NK-92 treated with Interleukin-12 subunit alpha and Interleukin-12 subunit beta, amount 100 ng/mL, for 24 hours (cell line): ENCODE results near the gene STK10.

Source experiments
- DNase-seq: peaks from one replicate; lab custom pipeline; 2025; lab: John Stamatoyannopoulos, UW

The STK10 gene

GRCh38 chr5:172007175-172008110 is 180.6 kb downstream of the STK10 start:
- no peak for DNase-seq

DNA sequence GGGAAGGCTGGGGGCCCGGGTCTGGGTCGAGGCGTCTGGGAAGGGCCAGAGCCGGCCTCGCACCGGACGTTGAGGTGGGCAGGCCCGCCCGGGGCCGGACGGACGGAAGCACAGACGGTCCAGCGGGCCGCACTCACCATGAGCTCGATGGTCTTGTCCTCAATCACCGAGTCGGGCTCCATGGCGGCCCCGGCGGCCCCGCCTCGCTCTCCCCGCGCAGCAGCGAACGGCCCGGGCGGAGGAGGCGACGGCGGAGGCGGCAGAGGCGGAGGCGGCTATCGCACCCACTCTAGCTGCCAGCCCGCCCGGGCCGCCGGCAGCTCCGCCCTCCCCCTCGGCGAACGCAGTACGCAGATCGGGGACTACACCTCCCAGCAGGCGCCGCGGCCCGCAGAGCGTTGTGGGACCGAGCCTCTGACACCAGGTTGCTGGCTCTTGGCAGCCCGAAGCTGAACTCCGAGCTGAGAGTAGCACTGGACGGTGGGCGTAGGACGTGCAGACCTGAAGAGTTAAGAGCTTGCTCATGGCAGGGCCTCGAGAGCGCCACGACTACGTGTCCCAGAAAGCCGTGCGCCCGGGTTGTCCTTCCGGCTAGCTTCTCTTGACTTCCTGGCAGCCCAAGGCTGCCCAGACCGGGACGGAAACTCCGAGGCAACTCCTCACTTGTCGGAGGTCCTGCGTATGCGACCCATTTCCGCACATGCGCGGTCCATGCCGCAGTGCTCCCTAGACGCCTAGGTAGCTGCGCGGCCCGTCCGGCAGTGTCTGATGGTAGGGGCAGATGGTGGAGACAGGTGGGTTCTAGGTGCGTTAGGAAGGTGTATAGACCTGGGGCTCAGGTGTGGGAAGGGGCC is 181.5 kb downstream of the STK10 start, which contains the start of gene FBXW11:
FBXW11 (minus strand) TSS at position 318 of the 854 bp plus-strand sequence; CDS start at position 182, 136 bp downstream.
- DNase-seq, result peak; percentile 97

DNA sequence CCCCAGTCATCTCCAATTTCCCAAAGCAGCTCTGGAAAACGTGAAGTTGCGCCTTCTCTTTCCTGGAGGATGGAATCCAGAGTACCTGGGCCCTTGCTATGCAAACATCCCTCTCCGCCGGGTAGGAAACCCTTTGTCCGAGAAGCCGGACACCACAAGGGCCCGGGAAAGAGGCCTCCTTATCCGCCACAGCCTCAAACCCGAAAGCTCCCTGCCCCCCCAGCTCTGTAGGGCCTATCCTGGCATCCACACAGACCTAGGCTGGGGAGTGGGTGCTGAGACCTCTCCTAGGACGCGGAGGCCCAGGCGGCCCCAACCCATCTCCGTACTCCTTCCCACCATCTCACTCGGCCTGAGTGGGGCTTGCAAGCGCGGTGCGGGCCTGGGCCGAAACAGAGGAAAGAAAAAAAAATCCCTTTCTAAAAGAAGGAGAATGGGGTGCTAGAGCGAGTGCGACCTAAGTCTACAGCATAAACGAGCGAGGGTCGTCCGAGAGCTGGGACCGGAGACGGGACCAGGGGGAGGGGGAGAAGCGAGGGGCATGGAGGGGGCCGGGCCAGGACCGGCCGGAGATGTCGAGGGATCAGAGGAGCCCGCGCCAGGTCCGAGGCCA is 182.2 kb downstream of the STK10 start:
- peak; percentile 42 for DNase-seq

DNA sequence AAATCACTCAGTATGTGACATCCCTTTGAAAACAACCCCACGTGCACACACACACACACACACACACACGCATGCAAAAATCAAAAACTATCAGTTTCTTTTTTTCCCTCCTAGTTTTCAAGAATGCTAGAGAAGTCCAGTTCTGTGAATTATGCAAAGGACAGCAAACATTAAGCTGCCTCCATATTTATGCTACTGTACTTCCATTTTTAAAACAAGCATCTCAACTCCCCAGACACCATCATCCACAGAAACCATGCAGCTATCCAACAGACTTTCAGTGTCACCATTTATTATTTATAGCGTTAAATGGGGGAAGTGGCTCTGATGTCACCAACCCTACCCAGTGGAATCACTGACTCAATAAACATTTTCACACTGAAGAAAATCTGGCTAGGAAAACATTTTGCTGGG is 183.2 kb downstream of the STK10 start:
- DNase-seq, result no peak

DNA sequence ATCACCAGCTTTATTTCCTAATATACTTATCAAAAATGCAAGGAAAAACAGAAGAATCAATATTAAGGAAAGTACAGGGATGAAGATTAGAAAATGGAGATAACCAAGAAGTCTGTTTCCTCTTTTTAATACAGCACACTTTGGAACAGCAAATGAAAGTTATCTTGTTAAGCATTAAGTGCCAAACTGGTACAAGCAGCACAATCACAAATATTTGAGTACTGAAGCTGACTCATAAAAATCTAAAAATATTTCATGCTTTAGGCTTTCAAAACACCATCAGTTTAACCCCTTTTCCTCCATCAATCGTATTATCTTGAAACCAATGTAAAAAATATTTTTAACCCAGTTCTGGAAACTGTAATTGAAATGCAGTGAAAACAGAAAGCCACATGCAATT is 184.3 kb downstream of the STK10 start:
- DNase-seq, result no peak

DNA sequence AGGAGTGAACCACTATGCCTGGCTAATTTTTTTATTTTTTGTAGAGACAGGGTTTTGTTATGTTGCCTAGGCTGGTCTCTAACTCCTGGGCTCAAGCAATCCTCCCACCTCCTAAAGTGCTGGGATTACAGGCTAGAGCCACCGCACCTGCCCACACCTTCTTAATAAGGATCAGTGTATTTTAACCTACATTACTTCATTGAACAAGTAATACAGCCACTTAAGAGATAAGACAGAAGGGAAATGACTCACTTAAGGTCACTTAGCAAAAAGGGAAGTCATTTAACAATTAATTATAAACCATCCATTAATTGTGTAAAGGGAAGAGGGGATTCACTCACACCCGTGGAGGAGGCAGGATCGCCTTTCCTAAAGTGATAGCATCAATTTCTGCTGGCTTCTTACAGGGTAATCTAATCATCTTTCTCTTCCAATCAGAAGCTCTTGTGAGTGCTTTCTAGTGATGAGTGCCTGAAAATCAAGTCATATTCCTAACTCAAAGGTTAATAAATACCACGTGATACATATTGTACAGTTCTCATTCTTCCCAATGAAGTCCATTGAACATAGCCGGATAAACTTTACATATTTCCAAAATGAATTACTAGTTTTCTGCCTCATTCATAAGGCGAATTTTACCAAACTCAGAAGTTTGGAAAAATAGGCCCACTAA is 185.0 kb downstream of the STK10 start:
- DNase-seq, result no peak

DNA sequence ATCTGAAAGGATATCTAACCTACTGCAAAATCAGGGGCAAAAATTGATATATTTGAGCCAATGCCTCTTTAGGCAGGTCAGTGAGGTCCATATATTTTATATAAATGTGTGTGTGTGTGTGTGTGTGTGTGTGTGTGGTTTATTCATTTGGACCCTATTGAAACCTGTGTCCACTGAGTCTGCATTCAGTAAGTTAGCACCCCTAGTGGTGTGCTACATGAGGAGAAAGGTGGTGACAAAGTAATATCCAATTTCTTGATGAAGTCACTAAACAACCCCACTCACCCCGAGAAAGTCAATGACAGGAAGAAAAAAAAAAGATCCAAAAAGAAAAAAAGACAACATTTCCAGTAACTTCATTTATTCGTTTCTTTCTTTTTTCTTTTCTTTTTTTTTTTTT is 185.7 kb downstream of the STK10 start:
- no peak for DNase-seq

DNA sequence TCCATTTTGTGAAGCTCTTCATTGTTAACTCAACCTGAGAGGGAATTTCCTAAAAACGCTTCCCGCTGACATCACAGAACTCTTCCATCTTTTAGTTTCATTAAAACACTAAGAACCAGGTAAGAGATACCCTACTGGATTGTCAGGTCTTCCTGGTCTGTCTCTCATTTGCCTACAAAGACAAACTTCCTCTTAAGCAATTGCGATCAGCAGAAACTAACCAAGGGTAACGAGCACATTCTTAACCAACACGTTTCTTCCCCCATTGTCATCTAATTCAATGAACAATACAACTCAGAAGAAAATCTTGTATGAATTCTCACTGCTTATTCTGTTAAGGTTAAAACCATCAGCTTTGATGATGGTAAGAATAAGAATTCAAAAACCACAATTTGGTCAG is 188.1 kb downstream of the STK10 start:
- no peak for DNase-seq

- DNase-seq, result no peak
Measured at GRCh38 chr5:171999100-171999499, 188.9 kb downstream of the STK10 start.

DNA sequence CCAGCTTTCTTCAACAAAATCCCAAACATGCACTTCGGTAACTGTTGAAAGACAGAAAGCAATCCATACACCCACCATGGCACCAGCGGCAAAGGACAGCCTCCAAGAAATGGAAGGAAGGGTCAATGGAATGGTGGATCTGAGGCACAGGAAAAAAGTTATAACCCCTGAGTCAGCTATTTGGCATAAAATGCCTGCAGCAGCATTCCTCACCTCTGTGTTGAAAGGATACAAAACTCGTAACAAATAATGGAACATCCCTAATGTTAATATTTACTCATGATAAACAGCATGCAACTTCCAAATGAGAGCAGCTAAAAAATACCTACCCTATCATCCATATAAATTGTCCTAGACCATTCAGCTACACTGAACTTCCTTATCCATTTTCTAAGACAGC is 191.0 kb downstream of the STK10 start:
- no peak for DNase-seq

GRCh38 chr5:171992813-171993212 is 195.2 kb downstream of the STK10 start:
- DNase-seq, result no peak

DNA sequence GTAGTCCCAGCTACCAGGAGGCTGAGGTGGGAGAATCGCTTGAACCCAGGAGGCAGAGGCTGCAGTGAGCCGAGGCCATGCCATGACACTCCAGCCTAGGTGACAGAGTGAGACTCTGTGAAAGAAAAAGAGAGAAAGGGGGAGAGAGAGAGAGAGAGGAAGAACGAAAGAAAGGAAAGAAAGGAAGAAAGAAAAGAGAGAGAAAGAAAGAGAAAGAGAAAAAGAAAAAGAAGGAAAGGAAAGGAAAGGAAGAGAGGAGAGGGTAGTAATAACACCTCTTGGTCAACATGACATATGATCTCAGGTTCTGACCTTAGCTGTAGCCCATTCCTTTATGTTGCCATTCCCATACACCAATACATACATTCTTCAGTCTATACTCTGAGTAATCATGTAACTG is 195.7 kb downstream of the STK10 start:
- DNase-seq, result no peak
